ENCODE data around the gene LIAS.
"Not testable (repeated sequence)": the region's sequence is repeated elsewhere in the genome, so short reads cannot be mapped to it uniquely, and the experiment has no call there.

Gene LIAS

GRCh38 chr4:39458505-39459300 is at the start of gene LIAS, which contains the start of gene RPL9:
TSS of gene LIAS (plus strand) at chr4:39459056. CDS start at chr4:39459118, 62 bp downstream.
TSS of gene RPL9 (minus strand) at chr4:39458922. CDS start at chr4:39458439, 483 bp downstream.
- in situ Hi-C loops (cut with HindIII; ENCODE audit: low sequenced_read_pairs) = no loop called here

- in situ Hi-C loops (cut with HindIII; ENCODE audit: low sequenced_read_pairs) = loop anchor here (5.0 kb wide), 2 partner anchors 43 to 103 kb away; partner anchors contain the start of gene RFC1
Measured at GRCh38 chr4:39410415-39410814, 48.4 kb upstream of the LIAS start.

DNA sequence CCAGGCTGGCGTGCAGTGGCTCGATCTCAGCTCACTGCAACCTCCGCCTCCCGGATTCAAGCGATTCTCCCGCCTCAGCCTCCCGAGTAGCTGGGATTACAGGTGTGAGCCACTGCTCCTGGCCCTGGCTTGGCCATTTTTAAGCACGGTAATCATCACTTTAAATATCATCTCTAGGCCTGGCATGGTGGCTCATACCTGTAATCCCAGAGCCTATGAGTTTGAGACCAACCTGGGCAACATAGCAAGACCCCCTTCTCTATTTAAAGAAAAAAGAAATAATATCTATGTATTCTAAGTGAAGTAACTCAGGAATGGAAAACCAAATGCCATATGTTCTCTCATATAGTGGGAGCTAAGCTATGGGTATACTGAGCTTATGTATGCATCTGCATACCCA is 47.3 kb upstream of the LIAS start:
- in situ Hi-C loops (cut with HindIII; ENCODE audit: low sequenced_read_pairs) = loop anchor here (5.0 kb wide), 2 partner anchors 44 to 104 kb away; partner anchors contain the start of gene RFC1

DNA sequence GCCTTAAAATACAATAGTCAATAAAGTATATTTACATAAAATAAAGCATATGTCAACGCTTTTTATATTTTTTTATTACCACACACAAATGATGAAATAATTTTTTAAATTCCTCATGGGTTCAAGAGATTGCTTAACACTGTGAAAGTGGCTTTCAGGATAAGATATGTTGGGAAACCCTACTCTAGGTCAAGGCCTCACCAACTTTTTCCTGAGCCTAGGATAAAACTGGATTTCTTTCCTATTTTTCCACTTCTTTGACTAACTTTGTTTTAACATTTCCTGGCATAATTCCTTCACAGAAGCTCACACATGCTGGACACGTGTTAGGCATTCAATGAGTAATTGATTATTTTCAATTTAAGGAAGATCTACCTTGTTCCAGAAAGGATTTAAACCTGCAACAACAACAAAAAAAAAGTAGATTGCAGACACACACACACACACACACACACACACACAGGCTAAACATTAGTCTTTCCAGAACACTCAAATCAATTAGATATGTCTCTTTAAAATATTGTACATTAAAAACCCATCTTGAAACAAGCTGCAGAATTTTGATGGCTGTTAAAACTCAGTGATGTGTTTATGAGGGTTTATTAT is 43.1 kb upstream of the LIAS start:
- in situ Hi-C loops (cut with HindIII; ENCODE audit: low sequenced_read_pairs) = no loop called here

GRCh38 chr4:39422247-39422646 is 36.6 kb upstream of the LIAS start:
- in situ Hi-C loops (cut with HindIII; ENCODE audit: low sequenced_read_pairs) = no loop called here

DNA sequence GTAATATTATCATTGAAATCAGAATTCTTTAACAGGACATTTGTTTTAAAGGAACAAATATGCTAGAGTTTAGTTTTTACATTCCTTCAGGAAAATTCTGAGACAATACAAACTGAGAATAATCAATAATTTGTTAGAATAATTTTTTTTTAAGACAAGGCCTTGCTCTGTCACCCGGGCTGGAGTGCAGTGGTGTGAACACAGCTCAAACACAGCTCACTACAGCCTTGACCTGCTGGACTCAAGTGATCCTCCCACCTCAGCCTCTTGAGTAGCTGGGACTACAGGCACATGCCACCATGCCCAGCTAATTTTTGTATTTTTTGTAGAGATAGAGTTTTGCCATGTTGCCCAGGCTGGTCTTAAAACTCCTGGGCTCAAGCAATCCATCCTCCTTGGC is 33.6 kb upstream of the LIAS start:
- in situ Hi-C loops (cut with HindIII; ENCODE audit: low sequenced_read_pairs) = not testable (repeated sequence)

DNA sequence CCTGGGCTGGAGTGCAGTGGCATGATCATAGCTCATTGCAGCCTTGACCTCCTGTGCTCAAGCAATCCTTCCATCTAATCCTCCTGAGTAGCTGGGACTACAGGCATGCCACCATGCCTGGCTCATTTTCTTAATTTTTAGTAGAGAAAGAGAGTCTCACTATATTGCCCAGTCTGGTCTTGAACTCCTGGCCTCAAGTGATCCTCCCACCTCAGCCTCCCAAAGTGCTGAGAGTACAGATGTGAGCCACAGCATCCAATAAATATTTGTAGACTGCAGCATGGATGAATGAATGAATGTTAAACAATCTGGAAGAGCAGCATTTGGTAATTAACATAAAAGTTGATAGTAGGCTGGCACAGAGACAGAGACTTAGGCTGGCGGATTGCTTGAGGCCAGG is 32.1 kb upstream of the LIAS start:
- in situ Hi-C loops (cut with HindIII; ENCODE audit: low sequenced_read_pairs) = no loop called here

DNA sequence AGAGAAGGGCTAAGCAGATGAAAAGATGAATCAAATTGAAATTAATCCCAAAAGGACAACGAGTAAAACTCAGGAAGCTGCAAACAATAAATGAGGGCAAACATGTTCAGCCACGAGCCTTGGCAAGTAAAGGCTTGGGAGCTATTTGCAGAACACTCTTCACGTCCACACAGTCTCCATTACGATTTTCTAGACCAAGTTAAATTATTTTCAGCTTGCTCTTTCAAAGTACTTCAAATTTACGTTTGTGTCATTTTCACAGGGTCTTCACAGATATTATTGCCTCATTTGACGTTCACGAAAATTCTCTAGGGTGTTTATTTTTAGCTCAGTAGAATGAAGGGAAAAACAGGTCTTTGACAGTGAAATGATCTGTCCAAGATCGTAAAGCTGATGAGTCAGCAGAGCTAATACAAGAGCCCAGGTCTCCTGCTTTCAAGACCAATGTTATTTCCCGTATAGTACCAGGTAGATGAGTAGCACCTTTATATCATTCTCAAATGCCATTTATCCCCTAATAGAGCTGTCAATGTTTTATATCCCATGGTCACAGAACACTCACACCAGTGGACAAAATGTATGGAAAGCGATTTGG is 31.2 kb upstream of the LIAS start:
- in situ Hi-C loops (cut with HindIII; ENCODE audit: low sequenced_read_pairs) = no loop called here

- in situ Hi-C loops (cut with HindIII; ENCODE audit: low sequenced_read_pairs) = no loop called here
Measured at GRCh38 chr4:39429476-39430334, 29.2 kb upstream of the LIAS start.

GRCh38 chr4:39433878-39434492 is 24.9 kb upstream of the LIAS start:
- in situ Hi-C loops (cut with HindIII; ENCODE audit: low sequenced_read_pairs) = no loop called here

GRCh38 chr4:39435659-39436563 is 22.9 kb upstream of the LIAS start:
- in situ Hi-C loops (cut with HindIII; ENCODE audit: low sequenced_read_pairs) = no loop called here

DNA sequence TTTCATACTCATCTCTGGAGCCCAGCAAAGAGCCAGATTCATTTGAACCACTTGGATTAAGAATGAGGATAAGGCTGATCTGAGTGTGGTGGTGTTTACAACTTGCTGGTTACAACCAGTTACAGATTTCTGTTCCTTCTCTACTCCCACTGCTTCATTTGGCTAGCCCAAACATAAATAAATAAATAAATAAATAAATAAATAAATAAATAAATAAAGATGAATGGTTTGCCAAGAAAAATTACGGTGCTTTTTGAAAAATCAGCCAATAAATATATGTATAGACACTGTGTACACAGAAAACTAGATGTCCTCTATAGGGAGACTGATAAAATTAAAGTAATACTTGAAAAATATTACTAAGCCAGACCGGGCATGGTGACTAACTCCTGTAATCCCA is 17.3 kb upstream of the LIAS start:
- in situ Hi-C loops (cut with HindIII; ENCODE audit: low sequenced_read_pairs) = no loop called here

GRCh38 chr4:39442998-39443397 is 15.9 kb upstream of the LIAS start:
- in situ Hi-C loops (cut with HindIII; ENCODE audit: low sequenced_read_pairs) = no loop called here

DNA sequence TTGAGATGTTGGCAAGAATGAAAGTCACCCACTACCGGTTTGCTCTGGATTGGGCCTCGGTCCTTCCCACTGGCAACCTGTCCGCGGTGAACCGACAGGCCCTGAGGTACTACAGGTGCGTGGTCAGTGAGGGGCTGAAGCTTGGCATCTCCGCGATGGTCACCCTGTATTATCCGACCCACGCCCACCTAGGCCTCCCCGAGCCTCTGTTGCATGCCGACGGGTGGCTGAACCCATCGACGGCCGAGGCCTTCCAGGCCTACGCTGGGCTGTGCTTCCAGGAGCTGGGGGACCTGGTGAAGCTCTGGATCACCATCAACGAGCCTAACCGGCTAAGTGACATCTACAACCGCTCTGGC is 12.4 kb upstream of the LIAS start:
- in situ Hi-C loops (cut with HindIII; ENCODE audit: low sequenced_read_pairs) = no loop called here

DNA sequence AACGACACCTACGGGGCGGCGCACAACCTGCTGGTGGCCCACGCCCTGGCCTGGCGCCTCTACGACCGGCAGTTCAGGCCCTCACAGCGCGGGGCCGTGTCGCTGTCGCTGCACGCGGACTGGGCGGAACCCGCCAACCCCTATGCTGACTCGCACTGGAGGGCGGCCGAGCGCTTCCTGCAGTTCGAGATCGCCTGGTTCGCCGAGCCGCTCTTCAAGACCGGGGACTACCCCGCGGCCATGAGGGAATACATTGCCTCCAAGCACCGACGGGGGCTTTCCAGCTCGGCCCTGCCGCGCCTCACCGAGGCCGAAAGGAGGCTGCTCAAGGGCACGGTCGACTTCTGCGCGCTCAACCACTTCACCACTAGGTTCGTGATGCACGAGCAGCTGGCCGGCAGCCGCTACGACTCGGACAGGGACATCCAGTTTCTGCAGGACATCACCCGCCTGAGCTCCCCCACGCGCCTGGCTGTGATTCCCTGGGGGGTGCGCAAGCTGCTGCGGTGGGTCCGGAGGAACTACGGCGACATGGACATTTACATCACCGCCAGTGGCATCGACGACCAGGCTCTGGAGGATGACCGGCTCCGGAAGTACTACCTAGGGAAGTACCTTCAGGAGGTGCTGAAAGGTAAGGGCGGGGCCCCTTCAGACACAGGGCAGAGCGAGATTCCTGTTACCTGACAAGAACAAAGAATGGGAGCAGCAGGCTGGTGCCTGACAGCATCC is 11.8 kb upstream of the LIAS start:
- in situ Hi-C loops (cut with HindIII; ENCODE audit: low sequenced_read_pairs) = no loop called here

GRCh38 chr4:39450618-39451017 is 8.2 kb upstream of the LIAS start:
- in situ Hi-C loops (cut with HindIII; ENCODE audit: low sequenced_read_pairs) = no loop called here

- in situ Hi-C loops (cut with HindIII; ENCODE audit: low sequenced_read_pairs) = no loop called here
Measured at GRCh38 chr4:39451423-39452023, 7.3 kb upstream of the LIAS start.

- in situ Hi-C loops (cut with HindIII; ENCODE audit: low sequenced_read_pairs) = no loop called here
Measured at GRCh38 chr4:39452153-39452859, 6.5 kb upstream of the LIAS start.

Data from endothelial cell of hepatic sinusoid (primary cell).